Hematopoietic multipotent progenitor cell treated with erythropoietin and hydrocortisone succinate and interleukin-3 and kit ligand, for 15 days (in vitro differentiated cells): ENCODE data around the gene KRT16.
"Not testable (repeated sequence)": the region's sequence is repeated elsewhere in the genome, so short reads cannot be mapped to it uniquely, and the experiment has no call there.

Experiments
- DNase-seq: peaks from one replicate; pipeline ENCODE4 v3.0.0-alpha.2; 2015; ENCODE audit warnings: low spot score

Gene KRT16

DNA sequence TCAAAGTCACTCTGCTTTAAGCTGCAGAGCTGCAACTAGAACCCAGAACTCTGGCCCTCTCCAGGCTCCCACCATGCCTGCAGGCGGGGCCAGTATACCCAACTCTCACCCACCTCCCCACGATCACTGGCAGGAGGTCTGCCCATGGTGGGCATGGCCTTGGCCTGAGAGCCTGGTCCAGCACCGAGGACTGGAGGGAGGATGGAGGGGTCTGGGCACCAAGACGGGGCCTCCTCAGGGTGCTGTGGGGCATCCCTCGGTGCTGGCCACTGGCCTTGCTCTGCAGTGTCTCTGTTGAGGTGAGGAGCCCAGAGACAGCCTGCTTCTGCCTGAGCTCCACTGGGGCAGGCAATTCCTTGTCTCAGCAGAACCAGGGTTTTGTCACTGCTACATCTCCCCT lies 1.5 kb upstream of the KRT16 start:
- DNase-seq = no peak

GRCh38 chr17:41613277-41614082 lies 913 bp upstream of the KRT16 start:
- DNase-seq = no peak

- no peak for DNase-seq
These were observed 1.5 kb downstream of the KRT16 start for GRCh38 chr17:41610965-41611640.

- not testable (repeated sequence) for DNase-seq
These were observed 2.5 kb downstream of the KRT16 start for GRCh38 chr17:41610061-41610517.

- not testable (repeated sequence) for DNase-seq
These were observed 5.6 kb downstream of the KRT16 start for GRCh38 chr17:41606930-41607329.

- DNase-seq = no peak
These were observed 10.0 kb downstream of the KRT16 start for GRCh38 chr17:41602524-41602923.

DNA sequence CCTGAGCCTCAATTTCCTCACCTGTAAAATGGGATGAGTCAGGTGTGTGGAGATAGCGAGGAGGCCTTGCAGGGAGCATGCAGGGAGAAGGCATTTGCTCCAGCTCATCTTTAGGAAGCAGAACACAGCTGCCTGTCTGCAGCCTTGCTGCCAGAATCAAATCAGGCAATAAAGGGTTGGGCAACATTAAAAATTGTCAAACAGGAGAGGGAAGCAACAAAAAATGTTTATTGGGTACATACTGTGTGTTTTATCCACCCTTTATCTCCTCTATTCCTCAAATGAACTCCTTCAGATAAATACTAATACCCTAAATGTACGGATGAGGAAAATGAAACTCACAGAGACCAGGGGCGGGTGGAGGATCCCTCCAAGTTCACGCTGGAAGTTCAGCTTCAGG lies 12.2 kb downstream of the KRT16 start:
- no peak for DNase-seq

DNA sequence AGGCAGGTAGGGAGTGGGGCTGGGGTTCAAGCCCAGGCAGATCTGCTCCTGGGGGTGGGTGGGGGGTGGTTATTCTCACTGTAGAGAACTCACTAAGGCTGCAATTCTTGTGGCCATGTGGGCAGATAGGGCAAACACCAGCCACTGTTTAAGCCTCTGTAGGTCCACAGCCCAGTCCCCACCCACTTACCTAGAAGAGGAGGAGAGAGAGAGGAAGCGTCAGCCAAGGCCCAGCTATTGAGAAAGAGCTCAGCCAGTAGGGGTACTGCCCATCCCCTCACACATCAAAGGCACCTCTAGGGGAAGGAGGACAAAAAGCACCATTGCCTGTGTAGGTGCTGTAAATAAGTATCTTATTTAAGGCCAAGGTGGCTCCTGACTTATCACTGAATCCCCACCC lies 12.9 kb downstream of the KRT16 start:
- no peak for DNase-seq

DNA sequence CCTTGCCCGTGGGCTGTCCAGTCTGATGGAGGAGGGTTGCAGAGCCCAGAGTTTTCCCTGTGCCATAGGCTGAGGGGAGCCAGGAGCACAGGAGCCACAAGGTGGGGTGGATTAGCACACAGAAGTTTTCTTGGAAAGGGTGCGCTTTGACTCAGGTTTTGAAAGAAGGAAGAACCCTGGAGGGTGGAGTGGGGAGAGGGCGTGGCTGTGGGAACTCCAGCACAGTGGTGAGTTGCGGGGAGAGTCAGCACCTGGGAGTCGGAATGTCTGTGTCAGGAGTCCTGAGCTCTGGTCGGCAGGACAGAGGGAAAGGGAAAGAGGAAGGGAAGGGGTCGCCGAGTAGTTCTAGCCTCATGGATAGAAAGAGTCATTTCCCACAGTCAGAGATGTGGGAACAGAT lies 17.0 kb downstream of the KRT16 start:
- no peak for DNase-seq

DNA sequence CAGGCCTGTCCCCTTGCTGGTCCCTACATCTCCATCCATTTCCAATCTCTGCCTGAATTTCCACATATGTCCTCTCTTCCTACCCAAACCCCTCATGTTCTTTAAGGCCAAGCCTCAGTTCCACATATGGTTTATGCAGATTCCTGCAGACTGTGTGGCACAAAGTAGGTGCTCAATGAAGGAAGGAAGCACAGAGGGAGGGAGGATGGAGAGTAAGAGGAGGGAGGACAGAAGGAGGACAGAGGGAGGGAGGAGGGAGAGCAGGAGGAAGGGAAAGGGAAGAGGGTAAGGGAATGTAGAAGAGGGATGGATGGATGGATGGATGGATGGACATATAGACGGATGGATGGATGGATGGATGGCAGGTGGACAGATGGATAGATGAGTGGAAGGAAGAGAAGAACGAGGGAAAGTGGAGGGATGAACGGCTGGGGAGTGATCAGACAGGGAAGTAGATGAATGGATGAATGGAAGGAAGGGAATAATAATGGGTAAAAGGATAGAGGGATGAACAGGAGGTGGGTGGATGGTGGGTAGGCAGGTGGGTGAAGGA lies 18.1 kb downstream of the KRT16 start:
- no peak for DNase-seq

DNA sequence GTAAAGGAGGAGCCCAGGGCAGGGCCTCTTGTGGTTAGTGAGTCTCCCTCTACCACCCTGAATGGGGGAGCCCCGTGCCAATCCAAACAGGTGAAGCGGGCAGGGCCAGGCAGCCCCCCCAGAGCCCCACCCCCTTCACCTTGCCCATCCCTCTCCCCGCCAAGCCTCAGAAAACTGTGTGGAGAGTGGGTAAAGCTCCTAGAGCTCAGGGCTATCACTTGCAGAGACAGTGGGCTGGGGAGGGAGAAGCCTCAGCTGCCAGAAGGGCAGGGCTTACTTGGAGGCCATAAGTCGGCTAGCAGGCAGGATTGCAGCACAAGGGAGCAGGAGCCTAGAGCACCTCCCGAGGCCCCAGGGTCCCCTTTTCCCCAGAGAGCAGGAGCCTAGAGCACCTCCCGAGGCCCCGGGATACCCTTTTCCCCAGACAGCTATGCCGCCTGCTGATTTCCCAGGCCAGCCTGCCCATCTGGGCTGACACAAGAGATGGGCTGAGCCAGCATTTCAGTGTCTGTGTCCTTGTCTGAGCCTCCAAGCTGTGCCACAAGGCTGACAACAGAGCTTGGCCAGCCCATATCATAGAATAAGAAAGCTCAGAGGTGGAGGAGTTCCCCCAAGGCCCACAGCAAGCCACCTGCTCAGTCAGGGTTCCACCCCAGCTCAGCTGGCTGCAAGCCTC lies 19.1 kb downstream of the KRT16 start:
- no peak for DNase-seq

GRCh38 chr17:41592601-41593305 lies 19.8 kb downstream of the KRT16 start:
- DNase-seq = no peak

- DNase-seq = no peak
These were observed 23.3 kb downstream of the KRT16 start for GRCh38 chr17:41589301-41589700.

DNA sequence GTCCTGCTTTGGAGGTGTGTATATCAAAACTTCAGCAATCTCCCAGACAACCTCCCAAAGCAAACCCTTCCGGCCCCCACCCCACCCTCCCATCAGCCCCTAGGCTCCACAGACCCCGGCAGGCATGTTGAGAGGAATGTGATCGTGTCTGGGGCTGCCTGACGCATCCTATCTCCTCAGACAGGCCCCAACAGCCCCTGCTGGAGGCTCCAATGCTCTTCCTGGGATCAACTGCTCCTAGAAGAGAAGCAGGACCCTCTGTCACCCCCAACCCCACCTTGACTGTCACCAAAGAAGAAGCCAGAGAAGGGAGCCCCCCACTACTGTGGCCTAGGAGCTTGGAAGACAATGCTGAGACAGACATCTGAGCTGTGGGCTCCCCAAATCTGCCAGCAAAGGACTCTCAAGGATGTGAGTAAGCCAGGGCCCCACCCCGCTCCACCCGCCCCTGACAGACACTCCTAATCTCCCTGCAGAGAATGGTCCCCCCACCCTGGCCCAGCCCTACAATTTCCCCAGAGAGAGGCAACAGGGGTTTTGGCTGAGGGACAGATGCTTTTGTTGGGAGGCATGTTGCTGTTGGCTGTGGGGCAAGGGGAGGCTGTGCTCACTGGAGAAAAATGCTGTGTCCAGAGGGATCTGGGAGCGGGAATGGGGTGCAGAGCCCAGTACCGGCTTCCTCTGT lies 24.3 kb downstream of the KRT16 start:
- DNase-seq = no peak

DNA sequence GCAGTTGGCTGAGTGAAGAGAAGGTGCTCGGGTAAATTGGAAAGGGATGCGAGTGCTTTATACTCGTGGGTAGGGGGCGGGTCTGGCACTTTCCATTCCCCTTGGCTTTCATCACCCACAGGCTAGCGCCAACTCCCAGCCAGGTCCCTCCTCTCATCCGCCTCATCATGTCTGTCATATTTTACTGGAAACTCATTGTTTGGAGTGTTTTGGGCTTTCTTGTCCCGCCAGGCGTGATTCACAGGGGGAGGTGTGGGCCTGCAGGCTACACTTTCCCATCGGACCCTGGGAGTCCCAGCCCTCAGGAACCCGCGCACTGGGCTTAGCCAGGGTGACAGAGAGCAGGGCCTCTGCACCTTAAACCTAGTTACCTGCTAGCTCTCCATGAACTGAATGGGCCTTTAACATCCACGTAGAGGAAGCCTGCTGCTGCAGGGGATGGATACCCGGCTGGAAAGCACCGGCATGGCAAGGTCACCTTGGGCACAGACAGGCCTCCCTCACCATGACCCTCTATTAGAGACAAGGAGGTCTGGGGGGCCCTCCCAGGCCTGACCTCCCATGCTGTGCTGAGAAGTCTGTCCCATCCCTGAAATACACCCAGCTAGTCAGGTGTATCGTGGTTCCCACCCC lies 25.6 kb downstream of the KRT16 start, which contains the start of gene KRT14:
Gene KRT14 (minus strand): TSS at position 33 of the 633 bp plus-strand sequence. CDS start 61 bp downstream, outside the sequence.
- no peak for DNase-seq

DNA sequence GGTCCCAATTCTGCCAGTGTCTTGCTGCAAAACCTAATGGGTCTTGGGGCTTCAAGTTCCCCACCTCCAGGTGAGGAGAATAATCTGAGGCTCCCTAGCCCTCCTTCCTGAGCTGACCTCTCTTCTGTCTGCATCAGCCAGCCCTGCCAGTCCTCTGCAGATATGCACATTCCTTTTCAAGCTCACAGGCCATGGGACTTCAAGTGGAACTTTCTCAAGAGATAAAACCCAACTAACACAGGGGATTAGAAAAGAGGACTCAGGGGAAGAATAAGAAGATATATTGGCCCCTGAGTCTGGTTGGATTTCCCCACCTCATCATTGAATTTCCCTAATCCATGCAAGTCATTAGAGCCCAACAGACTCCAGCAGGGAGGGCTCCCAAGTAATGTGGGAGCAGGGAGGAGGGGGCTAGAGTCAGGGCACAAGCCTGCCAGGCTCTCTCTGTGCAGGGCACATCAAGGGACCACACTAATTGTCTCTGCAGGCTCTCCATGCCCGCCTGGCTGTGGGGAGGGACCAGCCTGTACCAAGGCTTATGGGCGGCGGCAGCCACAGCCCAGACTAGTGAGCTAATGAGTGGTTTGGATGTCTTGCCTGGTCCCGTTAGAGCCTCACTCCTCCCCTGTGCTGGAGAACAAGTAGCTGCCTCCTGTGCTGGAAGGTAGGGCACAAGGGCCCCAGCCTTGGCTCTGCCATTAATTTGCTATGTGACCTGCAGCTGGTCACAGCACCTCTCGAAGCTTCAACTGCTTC lies 27.1 kb downstream of the KRT16 start:
- DNase-seq = no peak

DNA sequence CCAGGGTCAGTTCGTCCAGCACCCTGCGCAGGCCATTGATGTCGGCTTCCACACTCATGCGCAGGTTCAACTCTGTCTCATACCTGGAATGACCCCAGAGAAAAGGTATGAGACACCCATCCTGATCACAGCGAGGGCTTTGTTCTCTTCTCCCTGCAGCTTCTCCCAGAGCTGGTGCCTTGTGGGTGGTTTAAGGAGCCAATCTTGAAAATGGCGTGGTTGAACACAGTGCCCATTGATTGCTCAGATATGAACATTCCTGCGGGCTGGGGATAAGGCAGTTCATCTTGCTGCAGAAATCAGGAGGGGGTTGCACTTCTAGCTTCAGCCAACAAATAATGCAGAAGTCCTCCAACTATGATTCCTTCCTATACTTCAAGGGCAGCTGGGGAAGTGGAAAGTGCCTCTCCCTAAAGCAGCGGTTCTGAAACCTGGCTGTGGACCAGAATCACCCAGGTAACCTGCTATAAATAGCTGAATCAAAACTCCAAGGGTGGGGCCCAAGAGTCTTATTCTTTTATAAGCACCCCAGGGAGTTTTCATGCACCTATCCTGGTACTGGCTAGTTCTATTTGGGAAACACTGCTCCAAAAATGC lies 28.1 kb downstream of the KRT16 start:
- not testable (repeated sequence) for DNase-seq

DNA sequence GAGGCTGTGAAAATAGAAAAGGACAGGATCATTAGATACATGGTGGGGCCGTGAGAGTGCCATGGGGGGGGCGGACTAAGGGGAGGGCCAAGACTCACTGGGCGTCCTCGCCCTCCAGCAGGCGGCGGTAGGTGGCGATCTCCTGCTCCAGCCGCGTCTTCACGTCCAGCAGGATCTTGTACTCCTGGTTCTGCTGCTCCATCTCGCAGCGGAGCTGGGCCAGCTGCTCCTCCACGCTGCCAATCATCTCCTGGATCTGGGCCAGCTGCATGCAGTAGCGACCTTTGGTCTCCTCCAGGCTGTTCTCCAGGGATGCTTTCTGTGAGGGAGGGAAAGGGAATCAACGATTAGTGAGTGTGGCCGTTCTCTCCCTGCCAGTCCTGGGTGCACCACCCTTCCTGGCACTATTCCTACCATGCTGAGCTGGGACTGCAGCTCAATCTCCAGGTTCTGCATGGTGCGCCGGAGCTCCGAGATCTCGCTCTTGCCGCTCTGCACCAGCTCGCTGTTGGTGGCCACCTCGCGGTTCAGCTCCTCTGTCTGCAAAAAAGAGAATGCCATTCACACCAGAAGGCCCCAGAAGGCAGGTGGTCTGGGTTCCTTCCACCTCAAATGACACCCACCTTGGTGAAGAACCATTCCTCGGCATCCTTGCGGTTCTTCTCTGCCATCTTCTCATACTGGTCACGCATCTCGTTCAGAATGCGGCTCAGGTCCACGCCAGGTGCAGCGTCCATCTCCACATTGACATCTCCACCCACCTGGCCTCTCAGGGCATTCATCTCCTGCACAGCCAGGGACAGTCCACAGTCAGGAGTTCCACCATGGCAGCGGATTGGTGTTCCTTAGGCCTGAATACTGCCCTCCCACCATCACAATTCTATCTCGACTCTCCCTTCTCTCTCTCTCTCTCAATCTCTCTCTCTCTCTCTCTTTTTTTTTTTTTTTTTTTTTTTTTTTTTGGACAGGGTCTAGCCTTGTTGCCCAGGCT lies 29.1 kb downstream of the KRT16 start:
- DNase-seq = no peak
